HG03457 (cell line): ENCODE data around the gene CBS.
"Not testable (repeated sequence)": the region's sequence is repeated elsewhere in the genome, so short reads cannot be mapped to it uniquely, and the experiment has no call there.

Experiments used
- ATAC-seq: cut with Tn5 transposase; IDR thresholded peaks from one replicate; pipeline ENCODE4 v1.9.1; 2021; ENCODE audit warnings: moderate number of reproducible peaks; ENCODE audit not compliant: unreplicated experiment

Gene CBS

DNA sequence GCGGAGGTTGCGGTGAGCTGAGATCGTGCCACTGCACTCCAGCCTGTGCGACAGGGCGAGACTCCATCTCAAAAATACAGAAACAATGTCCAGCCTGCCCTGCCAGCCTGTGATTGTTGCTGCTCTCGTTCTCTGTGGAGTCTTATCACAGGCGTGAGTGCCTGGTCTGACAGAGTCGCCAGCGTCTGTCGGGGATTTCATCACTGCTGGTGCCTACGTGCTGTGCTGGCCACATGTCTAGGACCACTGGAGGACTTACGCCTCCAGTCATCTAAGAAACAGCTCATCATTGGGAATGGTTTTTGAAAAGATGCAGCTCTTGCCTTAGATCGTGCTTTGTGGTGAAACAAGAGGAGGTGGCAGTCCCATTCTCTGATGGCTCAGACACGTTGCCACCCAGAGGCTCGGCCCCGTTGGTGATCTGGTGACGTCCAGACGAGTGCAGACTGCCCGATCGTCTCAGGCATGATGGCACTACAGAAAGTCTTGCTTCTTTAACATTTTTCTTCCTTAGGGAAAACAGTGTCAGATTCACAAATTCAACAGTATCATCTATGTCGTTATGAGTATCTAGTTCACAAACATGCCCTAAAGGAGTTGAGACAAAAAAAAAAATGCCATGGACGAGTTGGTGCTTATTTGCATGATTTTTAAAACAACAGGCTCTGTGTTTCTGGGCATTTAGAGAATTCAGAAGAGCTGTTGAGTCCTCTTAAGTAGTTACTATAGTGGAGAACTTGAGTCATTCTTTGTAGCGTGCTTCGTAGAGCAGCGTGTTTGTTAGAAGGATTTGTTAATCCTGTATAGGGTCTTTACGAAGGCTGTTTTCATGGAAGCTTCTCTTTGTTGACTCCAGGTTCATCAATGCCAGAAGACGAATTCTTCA, 47.5 kb downstream of the CBS start:
- ATAC-seq, result no peak

- no peak for ATAC-seq
Measured at GRCh38 chr21:43025636-43026180, 49.9 kb downstream of the CBS start.

GRCh38 chr21:43024439-43025136, 51.0 kb downstream of the CBS start:
- ATAC-seq, result no peak

DNA sequence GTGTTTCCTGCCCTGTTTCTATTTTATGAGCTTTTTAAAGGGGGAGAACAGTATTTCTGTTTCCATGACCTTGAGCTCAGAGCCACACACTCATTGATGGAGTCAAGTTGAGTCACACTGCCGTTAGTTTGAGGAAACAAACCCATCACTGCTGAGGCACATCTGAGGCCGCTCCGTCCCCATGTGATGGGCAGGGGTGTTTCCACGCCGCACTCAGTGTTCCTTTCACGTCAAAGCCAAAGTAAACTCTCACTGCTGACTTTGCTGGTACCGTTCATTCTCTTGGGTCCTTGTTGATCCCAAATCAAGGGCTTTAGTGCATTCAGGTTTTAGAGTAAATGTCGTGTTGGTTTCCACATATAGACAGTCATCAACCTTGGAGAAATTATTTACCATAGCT, 52.5 kb downstream of the CBS start:
- no peak for ATAC-seq

DNA sequence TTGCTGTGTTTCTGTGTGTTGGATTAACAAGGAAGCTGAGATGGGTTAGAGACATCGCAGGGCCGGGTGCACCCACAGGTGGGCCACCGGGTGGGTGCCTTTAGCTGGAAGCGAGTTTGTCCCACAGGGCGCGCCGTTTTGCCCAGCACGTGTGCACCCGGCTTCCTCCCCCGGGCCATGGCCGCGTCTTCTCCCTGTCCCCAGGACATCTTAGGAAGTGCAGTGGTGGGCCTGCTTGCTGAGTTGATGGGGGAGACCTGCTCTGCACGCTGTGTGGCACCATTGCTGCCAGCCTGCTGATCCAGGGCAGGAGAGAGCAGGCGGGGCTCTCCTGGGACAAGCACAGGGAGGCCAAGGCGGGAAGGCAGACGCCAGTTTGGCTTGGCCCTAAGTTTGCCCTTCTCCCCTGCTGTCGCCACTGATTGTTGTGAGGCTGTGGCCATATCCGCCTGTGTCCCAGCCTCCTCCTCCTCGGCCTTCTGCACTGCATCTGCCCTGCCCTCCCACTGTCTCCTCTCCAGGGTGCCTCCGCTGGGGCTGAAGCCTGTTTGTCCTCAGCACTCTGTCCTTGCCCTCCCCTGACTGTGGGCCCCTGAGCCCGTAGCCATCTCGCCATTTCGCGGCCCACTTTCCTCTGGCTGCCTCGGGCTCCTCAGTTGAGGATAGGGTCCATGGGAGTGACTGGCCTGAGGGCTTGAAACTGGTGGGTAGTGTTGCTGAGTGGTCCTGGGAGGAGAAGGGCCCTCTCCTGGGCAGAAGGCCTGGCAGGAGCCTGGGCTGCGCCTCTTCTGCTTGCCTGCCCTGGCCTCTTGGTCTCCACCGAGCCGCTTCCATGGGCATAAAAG, 53.7 kb downstream of the CBS start:
- no peak for ATAC-seq

- ATAC-seq, result no peak
Measured at GRCh38 chr21:43021191-43021590, 54.4 kb downstream of the CBS start.

DNA sequence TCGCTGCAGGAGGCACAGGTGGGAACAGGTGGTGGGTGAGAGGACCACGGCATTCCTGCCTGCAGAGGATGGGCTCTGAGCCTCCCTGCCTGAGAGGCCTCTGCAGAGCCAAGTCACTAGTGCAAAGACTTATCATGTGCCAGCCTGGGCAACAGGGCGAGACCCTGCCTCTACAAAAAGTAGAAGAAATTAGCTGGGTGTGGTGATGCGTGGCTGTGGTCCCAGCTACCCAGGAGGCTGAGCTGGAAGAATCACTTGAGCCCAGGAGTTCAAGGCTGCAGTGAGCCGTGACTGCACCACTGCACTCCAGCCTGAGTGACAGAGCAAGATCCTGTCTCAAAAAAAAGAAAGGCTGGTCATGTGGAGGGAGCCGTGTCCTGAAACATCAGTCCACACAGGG, 54.9 kb downstream of the CBS start:
- no peak for ATAC-seq

- ATAC-seq, result no peak
Measured at GRCh38 chr21:43020177-43020576, 55.5 kb downstream of the CBS start.

DNA sequence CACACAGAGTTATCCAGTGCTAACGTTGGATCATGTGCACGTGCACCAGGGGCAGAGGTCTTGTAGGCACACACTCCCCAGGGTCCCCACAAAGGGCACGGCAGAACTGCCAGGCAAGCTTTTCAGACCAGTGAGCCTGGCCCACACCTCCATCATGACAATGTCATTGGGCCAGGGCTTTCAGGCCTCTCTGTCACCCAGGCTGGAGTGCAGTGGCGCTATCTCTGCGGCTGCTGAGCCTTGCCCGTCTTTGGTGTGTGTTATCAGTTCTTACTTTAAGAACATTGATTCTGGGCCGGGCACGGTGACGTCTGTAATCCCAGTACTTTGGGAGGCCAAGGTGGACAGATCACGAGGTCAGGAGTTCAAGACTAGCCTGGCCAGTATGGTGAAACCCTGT, 57.1 kb downstream of the CBS start:
- ATAC-seq, result no peak

- ATAC-seq, result no peak
Measured at GRCh38 chr21:43016728-43017127, 58.9 kb downstream of the CBS start.

DNA sequence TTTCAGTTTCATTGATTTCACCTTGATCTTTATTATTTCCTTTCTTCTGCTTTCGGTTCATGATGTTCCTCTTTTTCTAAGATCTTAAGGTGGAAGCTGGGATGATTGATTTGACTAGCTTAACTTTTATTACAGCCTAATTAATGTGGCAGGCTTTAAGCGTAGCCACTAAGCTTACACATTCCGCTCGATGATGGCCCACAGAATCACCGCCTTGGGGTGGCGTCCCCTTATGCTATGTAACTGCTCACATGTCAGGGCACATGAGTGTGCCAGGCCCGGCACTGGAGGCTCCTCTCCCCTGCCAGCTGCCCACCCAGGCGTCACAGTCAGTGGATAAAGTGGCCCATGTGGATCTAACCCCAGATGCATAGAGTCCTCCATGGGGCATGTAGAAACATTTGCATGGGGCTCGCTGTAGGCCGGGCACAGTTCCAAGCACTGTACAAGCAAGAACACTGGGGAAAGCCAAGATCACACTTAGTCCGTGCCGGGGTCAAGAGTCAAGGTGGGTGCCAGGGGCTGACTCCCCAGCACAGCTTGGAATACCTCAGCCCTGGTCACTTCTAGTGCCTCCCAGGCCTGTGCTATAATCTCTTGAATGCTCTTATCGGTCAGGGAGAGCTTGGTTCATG, 59.6 kb downstream of the CBS start:
- ATAC-seq, result no peak

DNA sequence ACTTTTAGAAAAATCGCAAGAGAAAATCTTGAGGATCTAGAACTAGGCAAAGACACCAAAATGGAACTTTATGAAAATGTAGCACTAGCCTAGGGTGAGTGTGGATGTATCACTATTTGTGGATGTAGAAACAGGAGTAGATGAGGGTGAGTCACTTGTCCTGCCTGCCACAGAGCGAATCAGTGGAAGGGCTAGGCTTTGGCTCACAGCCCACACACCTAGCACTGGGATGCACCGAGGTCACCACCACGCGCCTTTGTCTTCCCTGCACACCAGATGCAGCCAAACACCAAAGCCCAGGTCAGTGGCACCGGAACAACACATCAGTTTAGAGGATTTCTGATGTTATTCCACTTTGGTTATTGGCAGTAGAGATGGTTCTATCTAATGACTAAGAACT, 63.0 kb downstream of the CBS start:
- no peak for ATAC-seq

- ATAC-seq, result no peak
Measured at GRCh38 chr21:43006874-43007208, 68.8 kb downstream of the CBS start.

DNA sequence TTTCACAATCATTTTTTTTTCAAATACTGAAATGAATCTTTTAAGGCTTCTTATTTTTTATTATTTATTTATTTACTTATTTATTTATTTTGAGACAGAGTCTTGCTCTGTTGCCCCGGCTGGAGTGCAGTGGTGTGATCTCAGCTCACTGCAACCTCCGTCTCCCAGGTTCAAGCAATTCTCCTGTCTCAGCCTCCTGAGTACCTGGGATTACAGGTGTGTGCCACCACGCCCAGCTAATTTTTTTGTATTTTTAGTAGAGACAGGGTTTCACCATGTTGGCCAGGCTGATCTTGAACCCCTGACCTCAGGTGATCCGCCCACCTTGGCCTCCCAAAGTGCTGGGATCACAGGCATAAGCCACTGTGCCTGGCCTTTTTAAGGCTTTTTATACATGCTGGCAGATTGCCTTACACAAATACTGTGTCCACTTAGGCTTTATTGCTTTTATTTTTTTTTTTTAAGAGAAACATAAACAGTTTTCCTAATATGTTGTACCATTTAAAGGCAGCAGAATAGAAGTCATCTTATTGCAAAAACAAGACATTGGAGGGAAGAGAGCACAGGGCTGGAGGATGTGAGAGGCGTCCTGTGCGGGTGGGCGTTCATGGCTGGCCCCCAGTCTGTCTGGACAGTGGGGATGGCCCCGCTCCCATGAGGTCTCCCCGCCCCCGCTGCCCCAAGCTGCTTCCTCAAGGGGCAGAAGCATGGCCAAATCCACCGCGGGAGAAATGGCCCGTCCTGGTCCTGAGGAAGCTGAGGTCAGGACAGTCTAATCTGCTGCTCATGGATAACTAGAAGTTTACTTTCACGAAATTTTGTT, 69.4 kb downstream of the CBS start:
- ATAC-seq, result not testable (repeated sequence)

DNA sequence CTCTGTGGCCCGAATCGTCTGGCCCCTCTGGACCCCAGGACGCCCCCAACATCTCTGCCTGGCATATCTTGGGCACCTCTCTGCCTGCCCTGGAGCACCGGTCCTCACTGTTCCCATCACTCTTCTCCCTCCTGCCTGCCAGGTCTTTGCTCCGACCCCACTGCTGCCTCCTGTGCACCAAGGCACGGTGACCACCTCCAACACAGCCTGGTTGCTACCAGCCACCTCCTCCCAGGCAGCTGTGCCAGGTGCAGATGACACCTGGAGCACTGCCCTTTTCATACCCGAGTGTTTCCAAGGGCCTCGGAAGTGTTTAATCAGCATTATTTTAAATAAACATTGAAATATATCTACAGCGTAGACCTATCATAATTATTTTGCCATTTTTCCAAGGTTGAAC, 70.0 kb downstream of the CBS start:
- no peak for ATAC-seq

DNA sequence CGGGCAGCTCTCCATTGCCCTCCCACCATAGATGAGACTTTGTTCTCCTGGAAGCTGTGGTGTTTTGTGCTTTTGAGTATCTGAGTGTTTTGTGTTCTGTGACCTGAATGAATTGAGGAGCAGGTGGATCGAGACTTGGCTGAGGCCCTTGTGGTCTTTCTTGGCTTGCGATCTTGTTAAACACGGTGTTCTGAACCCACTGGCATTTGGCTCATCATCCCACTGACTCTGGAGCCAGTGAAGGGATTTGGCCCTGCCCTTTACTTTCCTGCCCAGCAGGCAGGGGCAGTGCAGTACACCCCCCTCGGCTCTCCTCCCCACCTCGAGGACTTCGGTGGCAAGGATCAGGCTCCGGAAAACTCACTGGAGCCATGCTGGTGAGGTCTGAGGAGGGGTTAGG, 70.7 kb downstream of the CBS start:
- ATAC-seq, result no peak
